Dendritic cell treated with granulocyte-macrophage colony-stimulating factor and Interleukin-4, amounts not matched to agents 40 ng/mL and 50 ng/mL, for 4 days (primary cell): ENCODE data around the gene TIMP2.

Experiments used
- H3K27ac Mint-ChIP-seq: one replicate; pipeline ENCODE4 v1.8.0; 2022; ENCODE audit warnings: mild to moderate bottlenecking, mixed read lengths
- H3K27me3 Mint-ChIP-seq: one replicate; pipeline ENCODE4 v1.8.0; 2022; ENCODE audit warnings: mild to moderate bottlenecking, mixed read lengths
- H3K36me3 Mint-ChIP-seq: one replicate; pipeline ENCODE4 v1.8.0; 2022; ENCODE audit warnings: low read depth, mixed read lengths
- H3K4me1 Mint-ChIP-seq: one replicate; pipeline ENCODE4 v1.8.0; 2022; ENCODE audit warnings: low read depth, mixed read lengths
- H3K4me3 Mint-ChIP-seq: one replicate; pipeline ENCODE4 v1.8.0; 2022; ENCODE audit warnings: mild to moderate bottlenecking, moderate library complexity, mixed read lengths
- H3K9me3 Mint-ChIP-seq: one replicate; pipeline ENCODE4 v1.8.0; 2022; ENCODE audit warnings: mixed read lengths
- intact Hi-C: fragments of 100-400 bp; cut with micrococcal nuclease; formaldehyde crosslinking; loops from one replicate; pipeline ENCODE4 v1.15.0; 2022

Gene TIMP2

GRCh38 chr17:78899361-78900260, 25.6 kb downstream of the TIMP2 start:
- peak overlapping the region; percentile 5 for H3K27ac Mint-ChIP-seq
- H3K4me1 Mint-ChIP-seq = peaks cover 87% of the 10 kb centered on the region
- no peaks in the 10 kb centered on the region for H3K9me3 Mint-ChIP-seq
- H3K36me3 Mint-ChIP-seq = peaks cover 92% of the 10 kb centered on the region
- intact Hi-C loops = no loop called here
- H3K27me3 Mint-ChIP-seq = no peaks in the 10 kb centered on the region
- H3K4me3 Mint-ChIP-seq = no peak overlapping the region

GRCh38 chr17:78898947-78899346, 26.2 kb downstream of the TIMP2 start:
- Mint-ChIP-seq H3K27me3 (no peaks in the 10 kb centered on the region), H3K4me1 (peaks cover 87% of the 10 kb centered on the region), H3K36me3 (peaks cover 87% of the 10 kb centered on the region), H3K9me3 (no peaks in the 10 kb centered on the region), H3K27ac (peak overlapping the region; percentile 5), H3K4me3 (no peak overlapping the region)
- intact Hi-C loops = no loop called here

GRCh38 chr17:78898075-78898836, 26.9 kb downstream of the TIMP2 start:
- H3K9me3 Mint-ChIP-seq = no peaks in the 10 kb centered on the region
- H3K27ac Mint-ChIP-seq = peak overlapping the region; percentile 5
- peaks cover 87% of the 10 kb centered on the region for H3K4me1 Mint-ChIP-seq
- no peak overlapping the region for H3K4me3 Mint-ChIP-seq
- peaks cover 87% of the 10 kb centered on the region for H3K36me3 Mint-ChIP-seq
- no peaks in the 10 kb centered on the region for H3K27me3 Mint-ChIP-seq
- intact Hi-C loops = no loop called here

- Mint-ChIP-seq H3K4me3 (no peak overlapping the region), H3K9me3 (no peaks in the 10 kb centered on the region), H3K36me3 (peaks cover 87% of the 10 kb centered on the region), H3K27me3 (no peaks in the 10 kb centered on the region), H3K27ac (no peak overlapping the region), H3K4me1 (peaks cover 87% of the 10 kb centered on the region)
- intact Hi-C loops = no loop called here
These were observed 27.5 kb downstream of the TIMP2 start for GRCh38 chr17:78897664-78898047.

- intact Hi-C loops = no loop called here
- Mint-ChIP-seq H3K9me3 (no peaks in the 10 kb centered on the region), H3K36me3 (peaks cover 87% of the 10 kb centered on the region), H3K4me3 (no peak overlapping the region), H3K4me1 (peaks cover 87% of the 10 kb centered on the region), H3K27me3 (no peaks in the 10 kb centered on the region), H3K27ac (peak overlapping the region; percentile 53)
These were observed 28.1 kb downstream of the TIMP2 start for GRCh38 chr17:78896834-78897663.

- H3K4me1 Mint-ChIP-seq = peaks cover 90% of the 10 kb centered on the region
- no peak overlapping the region for H3K4me3 Mint-ChIP-seq
- H3K9me3 Mint-ChIP-seq = no peaks in the 10 kb centered on the region
- H3K36me3 Mint-ChIP-seq = peaks cover 87% of the 10 kb centered on the region
- no peaks in the 10 kb centered on the region for H3K27me3 Mint-ChIP-seq
- intact Hi-C loops = no loop called here
- peak overlapping the region; percentile 53 for H3K27ac Mint-ChIP-seq
These were observed 28.9 kb downstream of the TIMP2 start for GRCh38 chr17:78896091-78896833.

GRCh38 chr17:78895322-78895721, 29.9 kb downstream of the TIMP2 start:
- Mint-ChIP-seq H3K27ac (no peak overlapping the region), H3K4me1 (peaks cover 93% of the 10 kb centered on the region), H3K9me3 (no peaks in the 10 kb centered on the region), H3K36me3 (peaks cover 85% of the 10 kb centered on the region), H3K4me3 (no peak overlapping the region), H3K27me3 (no peaks in the 10 kb centered on the region)
- intact Hi-C loops = no loop called here

- intact Hi-C loops = no loop called here
- Mint-ChIP-seq H3K4me1 (peaks cover 95% of the 10 kb centered on the region), H3K27me3 (no peaks in the 10 kb centered on the region), H3K36me3 (peaks cover 79% of the 10 kb centered on the region), H3K27ac (peak overlapping the region; percentile 60), H3K4me3 (no peak overlapping the region), H3K9me3 (no peaks in the 10 kb centered on the region)
These were observed 31.5 kb downstream of the TIMP2 start for GRCh38 chr17:78893684-78894083.

- Mint-ChIP-seq H3K4me3 (peak overlapping the region; percentile 4), H3K36me3 (peaks cover 79% of the 10 kb centered on the region), H3K9me3 (no peaks in the 10 kb centered on the region), H3K27ac (peak overlapping the region; percentile 87), H3K27me3 (no peaks in the 10 kb centered on the region), H3K4me1 (peaks cover 98% of the 10 kb centered on the region)
- intact Hi-C loops = no loop called here
These were observed 32.2 kb downstream of the TIMP2 start for GRCh38 chr17:78892936-78893379.

GRCh38 chr17:78892520-78892919, 32.7 kb downstream of the TIMP2 start:
- Mint-ChIP-seq H3K36me3 (peaks cover 79% of the 10 kb centered on the region), H3K4me1 (peaks cover 97% of the 10 kb centered on the region), H3K9me3 (no peaks in the 10 kb centered on the region), H3K27ac (peak overlapping the region; percentile 87), H3K27me3 (no peaks in the 10 kb centered on the region), H3K4me3 (peak overlapping the region; percentile 4)
- intact Hi-C loops = no loop called here

- Mint-ChIP-seq H3K36me3 (peaks cover 79% of the 10 kb centered on the region), H3K27me3 (no peaks in the 10 kb centered on the region), H3K4me3 (no peak overlapping the region), H3K4me1 (peaks cover 95% of the 10 kb centered on the region), H3K9me3 (no peaks in the 10 kb centered on the region), H3K27ac (peak overlapping the region; percentile 87)
- intact Hi-C loops = no loop called here
These were observed 33.1 kb downstream of the TIMP2 start for GRCh38 chr17:78892062-78892456.

GRCh38 chr17:78891406-78892061, 33.7 kb downstream of the TIMP2 start:
- peak overlapping the region; percentile 53 for H3K4me3 Mint-ChIP-seq
- intact Hi-C loops = loop anchor here (2.0 kb wide), 2 partner anchors 19 to 33 kb away; partner anchors contain the start of gene TIMP2
- H3K27ac Mint-ChIP-seq = peak overlapping the region; percentile 87
- H3K36me3 Mint-ChIP-seq = peaks cover 79% of the 10 kb centered on the region
- no peaks in the 10 kb centered on the region for H3K27me3 Mint-ChIP-seq
- peaks cover 95% of the 10 kb centered on the region for H3K4me1 Mint-ChIP-seq
- no peaks in the 10 kb centered on the region for H3K9me3 Mint-ChIP-seq
